GM08714 (cell line): ENCODE measurements around the gene LRG1.

Experiments
- H3K4me3 ChIP-seq: fragments of 200-500 bp; sonication (Bioruptor generic); 2 replicates; pipeline ENCODE4 v1.5.1; 2014; ENCODE audit warnings: mild to moderate bottlenecking, low read length, inconsistent platforms
- ZNF274 ChIP-seq: IDR thresholded peaks from 2 replicates; pipeline ENCODE4 v1.6.1; 2012; ENCODE audit warnings: mild to moderate bottlenecking, low read depth, low read length

LRG1 gene

DNA sequence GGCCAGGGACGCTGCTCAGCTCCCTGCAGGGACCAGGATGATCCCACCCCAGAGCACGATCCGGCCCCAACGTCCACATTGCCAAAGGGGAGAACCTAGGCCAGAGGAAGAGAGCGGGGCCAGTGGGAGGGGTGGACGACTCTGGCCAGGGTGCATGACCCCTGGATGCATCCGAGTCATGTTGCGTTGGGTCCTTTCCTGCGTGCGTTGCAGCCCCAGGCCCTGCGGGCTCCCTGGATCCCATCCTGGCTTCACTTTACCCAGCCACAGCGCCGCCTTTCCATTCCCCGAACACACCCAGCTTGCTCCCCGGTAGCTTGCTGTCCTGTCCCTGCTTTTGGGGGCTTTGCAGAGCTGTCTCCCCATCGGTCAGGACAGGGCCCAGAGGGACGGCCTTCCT is 32.0 kb downstream of the LRG1 start:
- TF ChIP-seq ZNF274, result no peak
- H3K4me3 ChIP-seq, result no peak overlapping the region

DNA sequence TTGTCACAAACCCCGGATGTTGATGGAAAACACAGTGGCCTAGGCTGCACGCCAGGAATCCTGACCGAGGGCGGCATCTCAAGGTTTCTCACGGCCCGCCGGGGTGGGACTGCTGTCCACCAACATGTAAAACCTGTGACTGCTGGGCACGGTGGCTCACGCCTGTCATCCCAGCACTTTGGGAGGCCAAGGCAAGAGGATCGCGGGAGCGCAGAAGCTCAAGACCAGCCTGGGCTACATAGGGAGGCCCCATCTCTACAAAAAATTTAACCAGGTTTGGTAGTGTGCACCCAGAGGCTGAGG is 32.7 kb downstream of the LRG1 start:
- no peak for TF ChIP-seq ZNF274
- no peak overlapping the region for H3K4me3 ChIP-seq

DNA sequence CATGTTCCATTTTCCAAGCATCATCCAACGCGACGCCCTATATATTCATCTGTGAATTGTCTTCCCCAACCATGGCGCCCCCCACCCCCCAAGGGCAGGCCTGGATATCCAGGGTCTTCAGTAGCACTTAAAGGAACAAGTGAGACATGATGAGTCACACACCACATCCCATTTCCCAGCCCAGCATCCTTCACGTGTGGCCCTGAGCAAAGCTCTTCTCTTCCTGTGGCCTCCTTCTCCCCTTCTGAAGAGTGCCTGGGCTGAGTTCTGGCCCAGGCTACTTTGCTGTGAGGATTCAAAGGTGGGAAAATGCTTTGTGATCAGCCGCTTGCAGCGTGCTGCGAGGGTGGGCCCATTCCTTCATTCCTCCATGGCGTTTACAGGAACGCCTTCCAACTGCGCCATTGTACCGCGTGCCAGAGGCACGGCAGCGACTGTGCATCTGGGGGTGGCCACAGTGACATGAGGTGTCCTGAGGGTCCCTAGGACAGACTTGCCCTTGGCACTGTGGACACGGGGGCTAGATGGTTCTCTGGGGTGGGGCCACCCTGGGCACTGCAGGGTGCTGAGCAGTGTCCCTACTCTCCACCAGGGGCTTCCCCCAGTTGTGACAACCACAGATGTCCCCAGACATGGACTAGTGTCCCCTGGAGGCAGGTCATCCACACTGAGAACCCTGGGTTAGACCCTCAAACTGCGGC is 33.2 kb downstream of the LRG1 start:
- no peak overlapping the region for H3K4me3 ChIP-seq
- TF ChIP-seq ZNF274, result no peak

DNA sequence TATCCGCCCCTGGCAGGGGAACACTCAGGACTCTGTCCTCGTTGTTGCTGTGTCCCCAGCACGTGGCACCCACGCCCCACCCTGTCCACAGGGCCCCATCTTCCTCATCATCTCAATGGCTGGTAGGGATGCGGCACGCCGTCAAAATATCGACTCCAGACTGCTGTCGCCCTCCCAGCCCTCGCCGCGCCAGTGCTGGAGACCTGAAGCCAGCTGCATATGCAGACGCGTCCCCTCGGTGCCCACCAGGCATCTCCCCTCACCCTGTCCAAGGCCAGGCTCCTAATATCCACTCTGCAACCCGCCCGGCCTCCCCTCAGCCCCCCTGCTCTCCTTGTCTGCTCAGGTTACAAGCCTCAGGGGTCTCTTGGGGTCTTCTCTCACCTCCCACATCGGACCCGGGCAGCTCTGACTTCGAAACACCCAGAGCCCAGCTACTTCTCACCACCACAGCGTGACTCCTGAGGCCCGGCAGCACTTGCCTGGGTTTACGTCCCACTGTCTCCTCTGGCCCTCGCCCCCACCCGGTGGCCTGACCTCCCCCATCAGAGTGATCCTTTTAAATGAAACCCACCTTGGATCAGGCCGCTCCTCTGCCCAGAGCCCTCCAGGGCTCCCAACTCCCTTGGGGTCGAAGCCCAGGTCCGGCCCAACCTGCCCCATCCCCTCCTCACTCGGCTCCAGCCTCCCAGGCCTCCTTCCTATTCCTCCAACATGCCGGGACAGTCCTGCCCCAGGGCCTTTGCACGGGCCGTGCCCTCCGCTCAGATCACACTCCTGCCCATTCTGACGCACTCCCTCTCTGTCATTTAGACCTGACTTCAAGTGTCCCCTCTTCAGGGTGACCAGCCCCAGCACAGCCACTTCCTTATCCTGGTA is 34.0 kb downstream of the LRG1 start:
- H3K4me3 ChIP-seq, result no peak overlapping the region
- no peak for TF ChIP-seq ZNF274

DNA sequence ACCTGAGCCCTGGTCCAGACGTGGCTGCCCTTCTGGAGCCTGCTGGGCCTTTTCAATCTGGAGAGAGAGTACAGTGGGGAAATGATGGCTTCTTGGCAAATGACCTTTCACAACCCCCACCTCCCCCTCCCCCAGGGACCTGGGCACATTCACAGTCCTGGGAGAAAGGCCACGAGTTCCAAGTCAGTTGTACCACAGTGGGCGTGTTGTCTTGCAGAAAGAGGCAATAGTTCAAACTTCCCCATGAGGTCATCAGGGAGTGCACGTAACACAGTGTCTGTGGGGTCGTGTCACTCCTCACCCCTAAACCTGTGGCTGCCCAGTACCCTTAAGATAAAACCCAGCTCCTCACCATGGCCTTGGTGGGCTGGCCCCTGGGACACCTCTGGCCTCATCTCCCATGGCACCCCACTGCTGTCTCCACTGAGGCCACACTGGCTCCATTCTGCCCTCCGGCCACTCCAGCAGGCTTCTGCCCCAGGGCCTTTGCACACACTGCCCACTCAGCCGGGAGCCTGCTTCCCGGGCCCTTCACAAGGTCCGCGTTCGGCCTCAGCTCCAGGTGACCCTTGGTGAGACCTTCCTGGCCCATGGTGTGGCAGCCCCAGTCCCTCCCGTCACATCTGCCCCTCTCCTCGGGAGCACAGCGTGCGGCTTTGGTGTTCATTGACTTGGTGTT is 34.8 kb downstream of the LRG1 start:
- no peak for TF ChIP-seq ZNF274
- H3K4me3 ChIP-seq, result no peak overlapping the region

DNA sequence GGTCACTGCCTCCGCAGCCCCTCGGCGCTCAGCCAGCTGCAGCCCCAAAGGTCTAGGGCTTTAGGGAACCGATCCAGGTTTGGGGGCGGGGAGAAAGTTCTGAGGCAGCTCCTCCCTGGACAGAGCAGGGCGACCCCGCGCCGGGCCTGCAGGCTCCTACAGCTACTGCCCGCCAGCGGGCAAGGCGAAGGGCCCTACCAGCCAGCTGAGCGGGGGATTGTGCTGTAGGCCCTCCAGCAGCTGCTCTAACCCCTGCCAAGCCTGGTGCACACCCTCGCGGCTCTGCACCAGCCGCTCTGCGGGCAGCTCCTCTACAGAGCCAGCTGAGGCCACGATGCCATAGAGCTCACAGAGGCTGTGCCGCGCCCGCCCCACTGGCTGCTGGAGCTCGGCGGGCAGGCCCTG is 35.5 kb downstream of the LRG1 start:
- TF ChIP-seq ZNF274, result no peak
- H3K4me3 ChIP-seq, result no peak overlapping the region

DNA sequence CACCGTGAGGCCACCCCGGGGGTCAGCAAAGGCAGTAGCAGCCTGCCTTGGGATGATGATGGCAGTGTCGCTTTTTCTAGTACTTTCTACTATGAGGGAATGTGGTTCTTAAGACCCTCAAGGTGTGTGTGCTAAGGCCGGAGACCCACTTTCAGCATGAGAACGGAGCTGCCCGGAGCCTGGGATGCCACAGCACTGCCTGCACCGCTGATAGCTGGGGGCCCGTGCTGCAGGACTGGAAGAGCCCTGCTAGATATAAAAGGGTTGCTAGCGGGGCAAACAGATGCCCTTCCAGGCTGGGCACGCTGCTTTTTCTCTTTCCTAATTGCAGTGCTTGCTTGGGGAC is 36.0 kb downstream of the LRG1 start:
- H3K4me3 ChIP-seq, result no peak overlapping the region
- no peak for TF ChIP-seq ZNF274

DNA sequence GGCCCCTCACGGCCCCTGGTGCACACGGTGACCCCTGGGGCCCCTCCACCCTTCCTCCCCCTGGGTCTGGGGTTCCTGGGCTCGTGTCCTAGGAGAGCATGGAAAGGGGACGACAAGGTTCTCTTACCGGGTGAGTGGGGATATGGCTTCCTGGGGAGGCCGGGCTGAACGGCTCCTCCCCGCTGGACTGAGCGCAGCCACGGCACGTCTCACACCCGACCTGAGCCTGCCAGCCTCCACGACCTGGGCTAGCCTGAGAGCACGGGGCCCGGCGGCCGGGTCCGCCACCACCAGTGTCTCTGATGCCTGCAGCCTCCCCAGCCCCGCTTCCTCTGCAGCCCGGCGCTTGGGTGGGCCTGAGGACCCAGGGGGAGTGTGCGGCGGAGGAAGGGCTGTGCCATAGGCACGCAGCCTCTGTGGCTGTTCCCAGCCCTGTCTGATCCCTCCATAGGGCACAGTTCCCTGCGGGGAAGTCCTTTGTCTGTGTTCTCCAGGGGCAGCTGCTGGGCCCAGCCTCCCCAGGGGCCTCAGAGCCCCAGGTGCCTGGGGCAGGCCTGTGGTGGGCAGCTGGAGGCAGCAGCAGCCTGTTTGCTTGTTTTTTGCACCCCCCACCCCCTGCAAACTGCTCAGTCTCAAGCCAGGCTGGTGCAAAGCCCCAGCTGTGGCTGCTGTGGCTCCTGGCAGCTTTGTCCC is 36.6 kb downstream of the LRG1 start:
- no peak for TF ChIP-seq ZNF274

DNA sequence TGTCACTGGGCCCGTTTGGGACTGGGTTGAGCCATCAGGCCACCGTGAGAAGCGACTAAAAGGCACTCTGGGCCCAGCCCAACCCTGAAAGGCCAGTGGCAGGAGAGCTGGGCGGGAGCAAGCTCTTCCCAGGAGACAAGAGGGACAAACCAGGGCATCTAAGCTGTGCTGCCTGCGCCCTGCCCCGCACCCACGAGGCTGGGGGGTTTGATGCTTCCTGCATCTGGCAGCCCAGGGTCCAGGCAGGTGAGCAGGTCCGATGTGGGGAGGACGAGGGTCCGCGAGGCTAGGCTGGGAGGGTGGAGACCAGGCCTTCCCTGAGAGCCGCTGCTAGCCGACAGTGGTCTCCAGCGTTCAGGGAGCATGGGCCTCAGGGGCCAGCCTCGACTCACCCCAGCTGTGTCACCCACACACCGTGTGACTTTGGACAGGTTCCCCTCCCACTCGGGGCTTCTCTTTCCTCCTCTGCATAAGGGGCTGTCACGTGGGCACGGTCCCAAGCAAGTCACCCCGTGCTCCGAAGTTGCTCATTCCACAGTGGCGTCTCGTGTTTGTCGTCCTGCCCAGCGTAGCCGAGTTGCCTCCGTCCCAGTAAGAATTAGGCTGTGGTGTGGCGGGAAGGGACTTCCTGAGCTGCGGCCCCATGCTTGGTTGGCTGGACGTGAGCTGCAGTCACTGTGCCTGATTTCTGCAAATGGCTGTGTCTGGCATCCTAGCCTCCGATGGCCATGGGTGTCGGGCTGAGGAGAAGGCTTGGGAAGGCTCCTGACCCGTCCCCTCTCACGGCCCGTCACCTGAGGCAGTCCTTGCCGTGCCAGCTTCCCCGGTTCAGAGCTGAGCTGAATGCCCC is 37.3 kb downstream of the LRG1 start:
- no peak for TF ChIP-seq ZNF274
- H3K4me3 ChIP-seq, result no peak overlapping the region

More for the DNA sequence above, 36.6 kb downstream of the LRG1 start:
- no peak overlapping the region for H3K4me3 ChIP-seq

DNA sequence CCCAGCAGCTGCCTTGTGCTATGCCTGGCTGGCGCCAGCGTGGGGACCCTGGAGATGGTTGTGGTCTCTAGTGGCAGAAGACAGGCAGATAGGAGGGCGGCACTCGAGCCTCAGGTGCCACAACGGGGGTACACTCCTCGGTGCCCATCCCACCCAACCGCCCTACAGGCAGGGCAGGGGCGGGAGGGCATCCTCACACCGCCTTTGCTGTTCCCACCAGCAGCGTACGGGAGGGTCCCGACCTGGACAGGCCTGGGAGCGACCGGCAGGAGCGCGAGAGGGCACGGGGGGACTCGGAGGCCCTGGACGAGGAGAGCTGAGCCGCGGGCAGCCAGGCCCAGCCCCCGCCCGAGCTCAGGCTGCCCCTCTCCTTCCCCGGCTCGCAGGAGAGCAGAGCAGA is 38.1 kb downstream of the LRG1 start:
- no peak for TF ChIP-seq ZNF274
- no peak overlapping the region for H3K4me3 ChIP-seq

DNA sequence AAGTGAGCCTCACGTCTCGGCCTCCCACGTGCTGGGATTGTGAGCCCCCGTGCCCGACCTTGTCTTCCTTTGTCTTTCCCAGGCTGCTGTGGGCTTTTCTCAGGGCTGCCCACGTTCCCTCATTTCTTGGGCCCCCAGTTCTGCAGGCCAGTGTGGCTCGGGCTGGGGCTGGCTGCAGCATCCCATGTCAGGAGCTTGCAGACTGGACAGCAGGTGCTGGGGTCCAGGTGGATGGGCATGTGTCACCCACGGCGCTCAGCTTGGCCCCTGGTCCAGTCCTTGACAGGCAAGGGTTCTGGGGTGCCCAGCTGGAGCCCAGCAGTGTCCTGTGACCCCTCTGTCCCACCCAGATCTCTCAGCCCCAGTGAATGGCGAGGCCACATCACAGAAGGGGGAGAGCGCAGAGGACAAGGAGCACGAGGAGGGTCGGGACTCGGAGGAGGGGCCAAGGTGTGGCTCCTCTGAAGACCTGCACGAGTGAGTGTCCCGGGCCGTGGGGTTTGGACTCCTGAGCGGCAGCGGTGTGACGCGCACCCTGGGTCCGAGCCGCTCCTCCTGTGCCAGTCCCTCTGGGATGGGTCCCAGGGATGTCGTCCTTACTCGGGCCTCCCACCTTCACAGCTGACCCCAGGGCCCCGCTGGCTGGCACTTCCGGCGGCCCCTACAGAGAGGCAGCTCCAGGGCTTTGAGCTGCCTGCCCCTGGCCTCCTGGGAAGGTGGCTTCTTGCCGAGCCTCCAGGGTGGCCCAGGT is 38.8 kb downstream of the LRG1 start:
- H3K4me3 ChIP-seq, result no peak overlapping the region
- TF ChIP-seq ZNF274, result no peak

DNA sequence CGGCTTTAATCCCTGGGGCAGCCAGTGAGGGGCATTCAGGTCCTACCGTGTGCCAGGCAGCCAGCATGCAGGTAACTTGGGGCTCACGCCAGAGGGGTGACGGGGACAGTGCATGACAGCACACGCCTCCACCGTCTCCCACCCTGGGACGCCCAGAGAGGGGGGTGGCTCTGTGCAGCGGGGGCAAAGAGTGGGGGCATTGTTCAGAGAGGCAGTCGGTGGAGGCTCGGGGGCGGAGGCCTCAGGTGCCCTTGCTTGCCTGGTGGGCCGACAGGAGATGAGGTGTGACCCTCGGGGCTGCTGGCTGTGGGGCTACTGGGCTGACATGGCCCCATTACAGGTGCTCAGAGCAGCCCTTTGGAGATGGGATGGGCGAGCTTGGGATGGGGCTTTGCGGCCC is 40.0 kb downstream of the LRG1 start:
- H3K4me3 ChIP-seq, result no peak overlapping the region
- TF ChIP-seq ZNF274, result no peak

DNA sequence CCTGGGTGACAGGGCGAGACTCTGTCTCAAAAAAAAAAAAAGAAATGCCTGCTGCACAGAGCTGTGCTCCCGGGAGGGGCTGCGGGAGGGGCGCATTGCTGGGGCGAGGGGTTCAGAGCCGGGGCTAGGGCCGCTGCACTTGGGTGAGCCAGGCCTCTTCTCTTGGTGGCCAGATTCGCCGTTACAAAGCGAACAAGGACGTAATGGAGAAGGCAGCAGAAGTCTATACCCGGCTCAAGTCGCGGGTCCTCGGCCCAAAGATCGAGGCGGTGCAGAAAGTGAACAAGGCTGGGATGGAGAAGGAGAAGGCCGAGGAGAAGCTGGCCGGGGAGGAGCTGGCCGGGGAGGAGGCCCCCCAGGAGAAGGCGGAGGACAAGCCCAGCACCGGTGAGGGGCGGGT is 40.5 kb downstream of the LRG1 start:
- TF ChIP-seq ZNF274, result no peak
- H3K4me3 ChIP-seq, result no peak overlapping the region
